Body of pancreas (tissue), 4 donors: ENCODE measurements around the gene MOGAT1.

ENCODE experiments used
- CTCF ChIP-seq, 7 experiments: fragments of 450-650 bp in 4 of 7; fragments of 200-600 bp in 3 of 7; sonication (generic) in 3 of 7; IDR thresholded peaks; one replicate each; pipeline ENCODE4 v1.5.1; 2016 to 2019; ENCODE audit warnings: antibody characterized with exemption in 7 of 7
- POLR2A ChIP-seq, 3 donors: fragments of 450-650 bp; IDR thresholded peaks; one replicate each; pipeline ENCODE4 v1.6.1; 2016; ENCODE audit warnings: antibody characterized with exemption in 3 of 3, mild to moderate bottlenecking in 2 of 3

GRCh38 chr2:222689322-222689721, 17.9 kb downstream of the MOGAT1 start:
- no peak for TF ChIP-seq CTCF (IDR thresholded peaks at IDR 0.05)
- no peak for TF ChIP-seq POLR2A (IDR thresholded peaks at IDR 0.05)
